ENCODE measurements around the gene CD200R1.
"Not testable (repeated sequence)": the region's sequence is repeated elsewhere in the genome, so short reads cannot be mapped to it uniquely, and the experiment has no call there.

The CD200R1 gene

GRCh38 chr3:112973325-112974177 is 1.4 kb downstream of the CD200R1 start:
- DNase-seq: no peak

DNA sequence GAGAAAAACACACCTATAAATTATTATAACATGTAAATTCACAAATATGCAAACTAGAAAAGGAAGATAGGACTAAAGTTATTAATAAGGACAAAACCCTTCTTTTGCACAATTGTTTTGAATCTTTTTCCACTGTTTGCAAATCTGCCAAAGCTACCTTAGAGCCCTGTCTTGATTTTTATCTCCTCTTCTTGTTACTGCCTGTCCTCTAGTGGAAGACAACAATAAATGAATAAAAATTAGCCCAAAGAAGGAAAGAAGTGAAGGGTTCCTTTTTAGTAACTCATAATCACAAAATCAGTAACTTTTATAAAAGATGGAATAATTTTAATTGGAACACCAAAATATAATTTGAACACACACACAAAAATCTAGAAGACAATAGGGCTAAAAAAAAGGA is 2.7 kb downstream of the CD200R1 start:
- DNase-seq: no peak

DNA sequence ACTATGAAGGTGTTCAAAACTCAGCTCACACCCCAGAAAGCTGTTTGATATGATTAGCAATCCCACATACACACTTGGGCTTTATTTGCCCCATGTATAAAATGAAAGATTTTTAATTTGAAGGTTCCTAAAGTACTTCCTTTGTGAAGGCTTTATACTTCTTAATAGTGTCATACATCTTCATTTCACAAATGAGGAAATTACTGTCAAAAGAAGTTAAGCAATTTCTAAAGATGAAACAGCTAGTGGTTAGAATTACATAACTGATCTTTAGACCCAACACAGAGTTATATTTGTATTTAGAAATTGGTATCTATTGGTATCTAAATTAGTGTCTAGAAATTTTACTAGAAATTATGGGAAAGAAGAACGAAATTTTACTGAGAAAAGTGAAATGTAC is 7.1 kb downstream of the CD200R1 start:
- DNase-seq: no peak

DNA sequence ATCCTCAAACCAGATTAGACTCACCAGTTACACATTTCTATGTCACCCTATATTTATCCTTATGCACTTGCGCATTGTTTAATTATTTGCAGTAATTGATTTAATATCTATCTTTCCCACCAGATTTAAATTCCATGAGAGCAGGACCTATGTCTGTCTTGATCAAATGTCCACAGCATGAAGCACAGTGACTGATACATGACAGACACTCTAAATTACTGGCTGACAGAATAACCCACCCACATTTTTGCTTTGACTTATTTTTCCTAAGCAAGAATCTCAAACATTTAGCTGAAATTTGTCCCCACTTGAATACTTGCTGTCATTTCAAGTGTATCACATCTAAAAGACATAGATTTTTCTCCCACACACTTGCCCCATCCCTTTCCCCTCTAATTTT is 7.5 kb downstream of the CD200R1 start:
- DNase-seq: no peak

DNA sequence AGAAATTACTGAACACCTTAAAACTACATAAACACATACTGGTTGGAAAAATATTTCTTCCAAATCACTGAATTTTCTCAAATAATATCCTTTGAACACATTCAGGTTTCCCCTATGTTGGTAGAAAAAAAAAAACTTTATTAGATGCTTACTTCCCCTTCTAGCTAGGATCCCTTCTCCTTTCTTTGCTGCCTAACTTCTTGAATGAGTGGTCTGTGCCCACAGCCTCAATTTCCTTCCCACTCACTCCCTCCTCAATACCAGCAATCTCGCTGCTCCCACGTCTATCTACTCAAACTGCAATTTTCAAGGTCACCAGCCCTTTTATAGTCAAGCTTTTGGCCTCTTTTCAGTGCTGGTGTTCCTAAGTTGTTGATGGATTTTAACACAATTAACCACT is 8.3 kb downstream of the CD200R1 start:
- DNase-seq: no peak

- DNase-seq: no peak
These were observed 9.2 kb downstream of the CD200R1 start for GRCh38 chr3:112965656-112966055.

- no peak for DNase-seq
These were observed 11.2 kb downstream of the CD200R1 start for GRCh38 chr3:112963683-112964082.

DNA sequence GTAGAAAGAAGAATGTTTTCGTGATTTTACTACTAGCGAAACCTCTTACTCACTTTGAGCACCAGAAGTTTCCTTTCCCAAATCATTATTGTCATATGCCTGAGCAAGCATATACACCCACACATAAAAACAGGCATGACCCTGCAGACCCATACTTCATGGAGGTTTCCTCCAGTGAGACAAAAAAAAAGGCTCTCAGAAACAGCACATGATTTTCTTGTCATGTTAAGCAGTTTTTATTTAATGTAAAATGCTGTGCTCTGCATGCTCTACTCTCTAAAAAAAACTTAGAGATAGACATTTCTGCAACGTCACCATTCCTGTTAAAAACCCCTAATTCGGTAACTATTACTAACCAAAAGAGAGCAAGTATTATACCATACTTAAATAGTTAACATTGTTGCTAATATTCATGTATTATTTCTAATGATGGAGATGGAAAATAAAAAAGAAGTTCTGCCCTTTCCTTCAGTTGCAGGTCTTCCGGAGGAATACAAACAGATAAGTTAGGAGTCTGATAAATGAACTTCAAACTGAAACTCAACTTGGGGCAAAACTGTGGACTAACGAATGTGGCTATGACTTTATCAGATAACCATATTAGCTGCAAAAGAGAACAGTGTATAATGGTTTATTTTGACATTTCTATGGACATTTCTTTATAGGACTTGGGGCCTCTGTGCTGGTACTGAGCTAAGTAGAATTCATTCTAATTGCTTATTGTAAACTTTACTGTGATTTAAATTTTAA is 15.9 kb downstream of the CD200R1 start:
- no peak for DNase-seq

DNA sequence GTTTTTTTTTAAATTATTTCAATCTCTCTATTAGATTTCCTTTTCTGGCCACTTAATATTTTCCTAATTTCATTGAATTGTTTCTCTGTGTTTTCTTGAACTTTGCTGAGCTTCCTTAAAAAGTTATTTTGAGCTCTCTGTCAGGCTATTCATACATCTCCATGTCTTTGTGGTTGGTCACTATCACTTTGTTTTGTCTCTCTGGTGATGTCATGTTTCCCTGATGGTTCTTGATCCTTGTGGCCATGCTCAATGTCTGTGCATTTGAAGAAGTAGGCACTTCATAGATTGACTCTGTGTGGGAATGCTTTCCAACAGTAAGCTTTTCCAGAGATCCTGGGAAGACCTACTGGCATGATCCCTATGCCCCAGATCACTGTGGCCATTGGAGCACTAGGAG is 18.6 kb downstream of the CD200R1 start:
- no peak for DNase-seq

- DNase-seq: no peak
These were observed 26.5 kb downstream of the CD200R1 start for GRCh38 chr3:112948346-112948838.

DNA sequence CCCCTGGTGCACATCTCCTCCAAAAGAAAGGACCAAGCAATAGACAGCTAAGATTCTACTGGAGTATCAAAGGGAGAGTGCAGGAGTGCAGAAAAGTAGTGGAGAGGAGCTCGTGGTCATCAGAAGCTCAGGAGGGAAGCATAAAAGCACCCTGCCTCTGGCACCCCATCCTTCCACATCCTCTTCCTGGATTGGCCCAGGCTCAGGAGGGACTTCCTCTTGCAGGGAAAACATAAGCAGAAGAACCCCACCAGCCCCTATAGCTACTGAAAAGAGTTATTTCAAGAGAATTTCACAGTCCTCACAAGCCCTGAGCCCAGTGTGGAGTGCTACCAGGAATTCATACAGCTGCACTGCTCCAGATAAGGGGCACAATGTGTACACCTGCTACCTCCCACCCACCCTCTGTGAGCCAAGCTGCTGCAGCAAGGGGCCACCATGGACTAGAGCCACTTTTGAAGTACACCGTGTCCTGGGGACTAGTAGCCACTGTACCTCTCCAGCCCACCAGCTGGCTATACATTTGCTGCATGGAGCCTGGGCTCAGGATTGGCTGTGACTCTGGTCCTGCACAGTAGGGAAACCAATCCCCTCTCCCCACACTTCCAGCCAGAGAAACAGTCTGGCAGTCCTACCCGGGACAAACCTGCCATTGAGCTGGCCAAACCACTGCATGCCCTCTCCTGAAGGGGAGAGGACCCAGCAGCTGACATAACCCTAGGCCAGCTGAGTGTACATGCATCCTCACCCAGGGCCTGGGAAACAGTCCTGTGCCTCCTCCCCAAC is 43.0 kb downstream of the CD200R1 start:
- no peak for DNase-seq

DNA sequence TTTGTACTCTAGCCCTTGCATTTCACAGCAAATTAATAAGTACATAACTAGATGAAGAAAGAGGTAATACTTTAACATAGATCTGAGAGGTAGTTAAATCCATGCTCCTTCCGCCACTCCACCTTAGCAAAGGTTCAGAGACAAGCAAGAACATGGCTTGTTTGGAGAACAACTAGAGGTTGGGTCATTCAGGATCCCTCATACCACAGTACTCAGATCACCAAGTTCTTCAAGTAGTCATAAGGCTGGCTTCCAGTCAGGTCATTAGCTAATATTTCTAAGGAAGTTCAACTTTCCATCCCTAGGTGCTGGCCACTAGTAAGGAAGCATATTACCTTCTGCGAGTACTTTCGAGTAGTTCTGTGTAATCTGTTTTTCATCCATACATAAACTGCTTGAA is 44.1 kb downstream of the CD200R1 start:
- DNase-seq: no peak

- DNase-seq: no peak
These were observed 48.9 kb downstream of the CD200R1 start for GRCh38 chr3:112925969-112926368.

DNA sequence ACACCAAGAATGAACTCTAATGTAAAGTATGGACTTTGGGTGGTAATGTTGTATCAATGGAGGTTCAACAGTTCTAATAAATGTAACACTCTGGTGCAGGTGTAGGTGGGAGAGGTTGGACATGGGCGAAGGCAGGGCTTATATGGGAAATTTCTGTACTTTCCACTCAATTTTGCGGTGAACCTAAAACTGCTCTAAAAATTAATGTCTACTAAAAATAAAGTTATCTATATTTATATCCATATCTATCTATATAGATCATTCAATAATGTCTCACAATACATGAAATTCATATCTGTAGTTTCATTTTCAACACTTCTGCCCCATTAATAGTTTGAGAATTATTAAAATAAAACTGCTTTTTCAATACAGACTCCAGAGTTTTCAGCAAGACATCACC is 49.3 kb downstream of the CD200R1 start:
- DNase-seq: no peak

DNA sequence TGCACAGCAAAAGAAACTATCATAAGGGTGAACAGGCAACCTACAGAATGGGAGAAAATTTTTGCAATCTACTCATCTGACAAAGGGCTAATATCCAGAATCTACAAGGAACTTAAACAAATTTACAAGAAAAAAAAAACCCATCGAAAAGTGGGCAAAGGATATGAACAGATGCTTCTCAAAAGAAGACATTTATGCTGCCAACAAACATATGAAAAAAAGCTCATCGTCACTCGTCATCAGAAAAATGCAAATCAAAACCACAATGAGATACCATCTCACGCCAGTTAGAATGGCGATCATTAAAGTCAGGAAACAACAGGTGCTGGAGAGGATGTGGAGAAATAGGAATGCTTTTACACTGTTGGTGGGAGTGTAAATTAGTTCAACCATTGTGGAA is 55.4 kb downstream of the CD200R1 start:
- not testable (repeated sequence) for DNase-seq

DNA sequence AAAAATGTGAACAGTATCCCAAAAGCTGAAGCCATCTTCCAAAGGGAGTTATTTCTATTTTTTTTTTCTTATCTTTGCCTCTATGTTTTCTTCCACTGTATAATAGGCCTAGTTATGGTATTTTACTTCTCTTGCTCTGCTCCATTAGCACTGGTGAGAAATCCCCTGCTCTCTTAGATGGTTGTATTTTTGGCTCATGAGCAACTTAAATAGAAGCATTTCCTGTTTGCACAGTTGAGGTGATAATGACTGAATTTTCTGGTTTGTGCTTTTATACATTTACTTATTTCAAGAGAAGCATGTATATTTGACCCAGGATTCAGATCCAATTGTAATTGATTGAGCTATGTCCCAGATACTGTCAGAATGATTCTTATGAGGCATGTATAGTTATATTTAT is 66.7 kb downstream of the CD200R1 start:
- DNase-seq: no peak

DNA sequence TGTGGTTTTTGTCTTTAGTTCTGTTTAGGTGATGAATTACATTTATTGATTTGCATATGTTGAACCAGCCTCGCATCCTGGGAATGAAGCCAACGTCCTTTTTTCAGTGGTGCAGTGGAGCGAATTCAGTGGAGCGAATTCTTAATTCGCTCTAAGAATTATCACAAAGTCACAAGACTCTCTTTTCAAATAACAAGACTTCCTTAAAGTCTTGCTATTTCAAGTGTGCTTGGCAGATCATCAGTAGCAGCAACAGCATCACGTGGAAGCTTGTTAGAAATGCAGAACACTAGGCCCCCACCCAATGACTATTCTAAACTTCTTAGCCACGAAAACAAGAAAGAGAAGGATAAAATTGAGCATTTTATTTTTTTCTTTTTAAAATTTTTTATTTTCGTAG is 70.1 kb downstream of the CD200R1 start:
- no peak for DNase-seq

- DNase-seq: no peak
These were observed 74.8 kb downstream of the CD200R1 start for GRCh38 chr3:112900113-112900512.

- no peak for DNase-seq
These were observed 77.1 kb downstream of the CD200R1 start for GRCh38 chr3:112897791-112898190.

DNA sequence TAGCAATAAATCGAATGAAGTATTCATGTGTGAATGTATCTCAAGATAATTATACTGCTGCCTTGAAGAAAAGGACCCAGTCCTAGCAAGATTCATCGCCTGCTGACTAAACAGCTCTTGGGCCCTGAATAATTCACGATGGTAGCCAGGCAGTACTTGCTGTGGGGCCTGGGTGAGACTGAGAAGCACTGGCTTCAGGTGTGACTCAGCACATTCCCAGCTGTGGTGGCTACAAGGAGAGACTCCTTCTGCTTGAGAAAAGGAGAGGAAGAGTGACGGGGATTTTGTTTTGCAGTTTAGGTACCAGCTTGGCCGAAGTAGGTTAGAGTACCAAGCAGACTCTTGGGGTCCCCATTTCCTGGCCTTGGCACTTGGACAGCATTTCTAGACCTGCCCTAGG is 80.6 kb downstream of the CD200R1 start:
- peak in 1 of 2 experiments; percentile 6 for DNase-seq

- no peak for DNase-seq
These were observed 85.5 kb downstream of the CD200R1 start for GRCh38 chr3:112889357-112889756.

- DNase-seq: no peak
These were observed 86.4 kb downstream of the CD200R1 start for GRCh38 chr3:112888381-112889085.

Measured in SHP77 (cell line).